ENCODE data around the gene GLS. TPM values are rescaled to one million over a fixed set of nuclear protein-coding genes. Genes with fewer than 3 reads are reported as not detected.

GLS gene
- total and polyA plus RNA-seq, 2 donors (not counting 1 experiment from before 2014, with no cell fraction given) = 123 to 192 TPM

DNA sequence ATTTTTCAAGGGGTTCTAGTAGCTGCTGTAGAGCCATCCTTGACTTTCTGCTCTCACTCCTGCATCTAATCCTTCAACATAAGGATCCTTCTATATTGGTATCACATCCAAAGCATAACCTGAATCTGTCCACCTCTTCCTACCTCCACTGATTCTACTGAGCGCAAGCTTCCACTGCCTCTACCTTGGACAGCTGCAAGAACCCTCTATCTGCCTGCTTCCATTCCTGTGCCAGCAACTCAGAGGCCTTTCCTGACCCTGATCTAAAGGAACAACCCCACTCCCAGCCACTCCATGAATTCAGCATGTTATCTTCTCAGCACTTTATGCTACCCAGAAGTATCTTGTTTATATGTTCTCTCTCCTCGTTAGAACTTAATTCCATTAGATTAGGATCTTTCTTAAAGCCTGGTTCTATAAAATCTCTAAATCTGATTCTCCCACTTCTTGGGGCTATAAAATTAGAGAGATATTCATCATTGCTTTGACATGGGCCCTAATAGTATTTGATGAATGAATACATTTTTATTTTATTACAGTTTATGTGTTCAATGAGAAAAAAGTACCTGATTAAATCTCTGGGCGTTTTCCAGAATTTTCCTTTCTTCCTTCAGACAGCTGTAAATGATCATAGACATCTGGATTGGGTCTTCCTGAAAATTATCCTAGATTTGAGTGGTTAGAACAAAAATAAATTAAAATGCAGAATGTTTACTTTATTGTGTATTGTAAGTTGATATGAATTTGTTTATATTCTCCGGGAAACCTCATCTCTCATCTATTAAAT is 126.6 kb downstream of the GLS start:
- H3K9me3 ChIP-seq (ENCODE audit: control insufficient read depth, insufficient read depth, low read depth, low read length) = no peaks in the 10 kb centered on the region
- H3K4me3 ChIP-seq (replicated peaks in 1 of 4; ENCODE audit: control extremely low read depth in 1 of 4, insufficient read depth in 1 of 4, low read depth in 3 of 4, low read length in 4 of 4) = no peak overlapping the region
- no peak overlapping the region for H3K27ac ChIP-seq (ENCODE audit: insufficient read depth, low read length)
- H3K4me1 ChIP-seq (ENCODE audit: control insufficient read depth, extremely low read depth, insufficient read depth, low read length) = peaks cover 2% of the 10 kb centered on the region
- no peak overlapping the region for H3K9ac ChIP-seq (ENCODE audit: insufficient read depth, low read length)
- no peaks in the 10 kb centered on the region for H4K20me1 ChIP-seq (ENCODE audit: control insufficient read depth, extremely low read depth, insufficient read depth, low read length)
- TF ChIP-seq, protein P1, sequence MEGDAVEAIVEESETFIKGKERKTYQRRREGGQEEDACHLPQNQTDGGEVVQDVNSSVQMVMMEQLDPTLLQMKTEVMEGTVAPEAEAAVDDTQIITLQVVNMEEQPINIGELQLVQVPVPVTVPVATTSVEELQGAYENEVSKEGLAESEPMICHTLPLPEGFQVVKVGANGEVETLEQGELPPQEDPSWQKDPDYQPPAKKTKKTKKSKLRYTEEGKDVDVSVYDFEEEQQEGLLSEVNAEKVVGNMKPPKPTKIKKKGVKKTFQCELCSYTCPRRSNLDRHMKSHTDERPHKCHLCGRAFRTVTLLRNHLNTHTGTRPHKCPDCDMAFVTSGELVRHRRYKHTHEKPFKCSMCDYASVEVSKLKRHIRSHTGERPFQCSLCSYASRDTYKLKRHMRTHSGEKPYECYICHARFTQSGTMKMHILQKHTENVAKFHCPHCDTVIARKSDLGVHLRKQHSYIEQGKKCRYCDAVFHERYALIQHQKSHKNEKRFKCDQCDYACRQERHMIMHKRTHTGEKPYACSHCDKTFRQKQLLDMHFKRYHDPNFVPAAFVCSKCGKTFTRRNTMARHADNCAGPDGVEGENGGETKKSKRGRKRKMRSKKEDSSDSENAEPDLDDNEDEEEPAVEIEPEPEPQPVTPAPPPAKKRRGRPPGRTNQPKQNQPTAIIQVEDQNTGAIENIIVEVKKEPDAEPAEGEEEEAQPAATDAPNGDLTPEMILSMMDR (conservative IDR thresholded peaks at IDR 0.05 in 1 of 2, IDR thresholded peaks at IDR 0.05 in 1 of 2; ENCODE audit: low read depth in 1 of 2, low read length in 2 of 2) = no peak
- no peak for TF ChIP-seq EZH2 (IDR thresholded peaks at IDR 0.05; ENCODE audit: low read length, missing control alignments)
- H2AFZ ChIP-seq (ENCODE audit: low read length) = no peak overlapping the region
- H3K79me2 ChIP-seq (ENCODE audit: control insufficient read depth, insufficient read depth, low read length) = peaks cover 16% of the 10 kb centered on the region
- H3K36me3 ChIP-seq (ENCODE audit: control insufficient read depth, insufficient read depth, low read length) = peaks cover 35% of the 10 kb centered on the region
- H3K27me3 ChIP-seq (ENCODE audit: control insufficient read depth, insufficient read depth, low read length) = no peaks in the 10 kb centered on the region
- no peak for DNase-seq (ENCODE audit: low read depth in 2 of 2)
- H3K4me2 ChIP-seq (ENCODE audit: extremely low read depth, insufficient read depth, low read length) = no peak overlapping the region

GRCh38 chr2:191008286-191008685 is 127.7 kb downstream of the GLS start:
- H3K4me1 ChIP-seq (ENCODE audit: control insufficient read depth, extremely low read depth, insufficient read depth, low read length) = peaks cover 2% of the 10 kb centered on the region
- TF ChIP-seq, protein P1 (conservative IDR thresholded peaks at IDR 0.05 in 1 of 2, IDR thresholded peaks at IDR 0.05 in 1 of 2; ENCODE audit: low read depth in 1 of 2, low read length in 2 of 2) = no peak
- TF ChIP-seq EZH2 (IDR thresholded peaks at IDR 0.05; ENCODE audit: low read length, missing control alignments) = no peak
- H3K9ac ChIP-seq (ENCODE audit: insufficient read depth, low read length) = no peak overlapping the region
- H3K36me3 ChIP-seq (ENCODE audit: control insufficient read depth, insufficient read depth, low read length) = peaks cover 31% of the 10 kb centered on the region
- H3K4me2 ChIP-seq (ENCODE audit: extremely low read depth, insufficient read depth, low read length) = no peak overlapping the region
- no peaks in the 10 kb centered on the region for H3K9me3 ChIP-seq (ENCODE audit: control insufficient read depth, insufficient read depth, low read depth, low read length)
- no peak overlapping the region for H3K4me3 ChIP-seq (replicated peaks in 1 of 4; ENCODE audit: control extremely low read depth in 1 of 4, insufficient read depth in 1 of 4, low read depth in 3 of 4, low read length in 4 of 4)
- peaks cover 27% of the 10 kb centered on the region for H3K79me2 ChIP-seq (ENCODE audit: control insufficient read depth, insufficient read depth, low read length)
- no peak for DNase-seq (ENCODE audit: low read depth in 2 of 2)
- no peaks in the 10 kb centered on the region for H3K27me3 ChIP-seq (ENCODE audit: control insufficient read depth, insufficient read depth, low read length)
- H4K20me1 ChIP-seq (ENCODE audit: control insufficient read depth, extremely low read depth, insufficient read depth, low read length) = no peaks in the 10 kb centered on the region
- no peak overlapping the region for H2AFZ ChIP-seq (ENCODE audit: low read length)
- H3K27ac ChIP-seq (ENCODE audit: insufficient read depth, low read length) = no peak overlapping the region

DNA sequence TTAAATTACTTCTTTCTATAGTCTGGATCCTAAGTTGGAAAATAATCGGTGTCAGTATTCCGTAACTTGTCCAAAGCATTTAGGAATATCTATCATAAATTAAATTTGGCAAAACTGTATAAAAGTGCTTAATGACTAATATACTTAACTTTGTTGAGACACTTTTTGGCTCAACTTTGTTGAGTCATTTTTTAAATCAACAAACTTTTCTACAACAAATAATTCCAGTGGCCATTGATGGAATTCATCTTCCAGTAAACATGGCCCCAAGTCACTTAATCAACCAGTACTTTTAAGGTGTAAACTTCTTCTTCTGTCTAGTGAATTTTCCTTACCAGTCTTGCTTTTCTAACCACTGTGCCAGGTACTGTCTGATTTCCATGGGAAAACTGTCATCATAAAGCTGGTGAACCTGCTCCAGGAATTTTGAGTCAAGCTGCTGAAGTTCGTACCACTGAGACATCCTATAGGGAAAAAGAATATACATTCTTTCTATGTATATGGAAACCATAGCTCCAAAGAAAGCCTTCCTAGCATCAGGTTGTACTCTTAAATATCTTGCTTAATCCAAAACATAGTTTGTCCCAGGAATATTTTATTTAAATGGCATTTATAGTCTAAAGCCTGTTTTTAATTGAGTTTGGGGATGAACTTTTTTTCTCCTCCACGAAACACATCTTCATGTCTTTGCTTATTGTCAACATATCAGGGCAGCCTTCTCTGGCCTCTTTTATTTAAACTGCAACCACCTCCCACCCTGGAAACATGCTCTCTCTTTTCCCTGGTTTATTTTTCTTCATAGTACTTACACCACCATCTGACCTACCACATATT is 129.1 kb downstream of the GLS start:
- no peak overlapping the region for H3K4me2 ChIP-seq (ENCODE audit: extremely low read depth, insufficient read depth, low read length)
- no peaks in the 10 kb centered on the region for H3K27me3 ChIP-seq (ENCODE audit: control insufficient read depth, insufficient read depth, low read length)
- TF ChIP-seq EZH2 (IDR thresholded peaks at IDR 0.05; ENCODE audit: low read length, missing control alignments) = no peak
- TF ChIP-seq, protein P1 (conservative IDR thresholded peaks at IDR 0.05 in 1 of 2, IDR thresholded peaks at IDR 0.05 in 1 of 2; ENCODE audit: low read depth in 1 of 2, low read length in 2 of 2) = no peak
- peaks cover 33% of the 10 kb centered on the region for H3K79me2 ChIP-seq (ENCODE audit: control insufficient read depth, insufficient read depth, low read length)
- H2AFZ ChIP-seq (ENCODE audit: low read length) = no peak overlapping the region
- H3K4me3 ChIP-seq (replicated peaks in 1 of 4; ENCODE audit: control extremely low read depth in 1 of 4, insufficient read depth in 1 of 4, low read depth in 3 of 4, low read length in 4 of 4) = no peak overlapping the region
- peak; percentile 34 to 65 for DNase-seq (ENCODE audit: low read depth in 2 of 2)
- H3K9me3 ChIP-seq (ENCODE audit: control insufficient read depth, insufficient read depth, low read depth, low read length) = no peaks in the 10 kb centered on the region
- no peak overlapping the region for H3K9ac ChIP-seq (ENCODE audit: insufficient read depth, low read length)
- H3K36me3 ChIP-seq (ENCODE audit: control insufficient read depth, insufficient read depth, low read length) = peaks cover 23% of the 10 kb centered on the region
- no peak overlapping the region for H3K27ac ChIP-seq (ENCODE audit: insufficient read depth, low read length)
- H3K4me1 ChIP-seq (ENCODE audit: control insufficient read depth, extremely low read depth, insufficient read depth, low read length) = peaks cover 7% of the 10 kb centered on the region
- H4K20me1 ChIP-seq (ENCODE audit: control insufficient read depth, extremely low read depth, insufficient read depth, low read length) = no peaks in the 10 kb centered on the region
